H9 (cell line): ENCODE data around the gene SYT17. TPM values are rescaled to one million over a fixed set of nuclear protein-coding genes. Genes with fewer than 3 reads are reported as not detected.

ENCODE experiments used
- DNase-seq: peaks from one replicate; pipeline ENCODE4 v3.0.0-alpha.2; 2017
- H2AFZ ChIP-seq: one replicate; pipeline ENCODE4 v1.6.1; 2013; ENCODE audit warnings: mild to moderate bottlenecking, low read length, control low read depth, moderate library complexity
- H2AK5ac ChIP-seq: 2 replicates; pipeline ENCODE4 v1.6.1; 2013; ENCODE audit warnings: low read length, control low read depth, mixed read lengths; ENCODE audit not compliant: insufficient read length
- H2BK120ac ChIP-seq: one replicate; pipeline ENCODE4 v1.6.1; 2013; ENCODE audit warnings: low read depth, mild to moderate bottlenecking, low read length, control low read depth, inconsistent platforms; ENCODE audit not compliant: poor library complexity, severe bottlenecking
- H2BK12ac ChIP-seq: 2 replicates; pipeline ENCODE4 v1.6.1; 2013; ENCODE audit warnings: low read length, control low read depth, mixed read lengths, low read depth; ENCODE audit not compliant: insufficient read length
- H2BK15ac ChIP-seq: 2 replicates; pipeline ENCODE4 v1.6.1; 2013; ENCODE audit warnings: low read depth, low read length, control low read depth
- H2BK20ac ChIP-seq: one replicate; pipeline ENCODE4 v1.6.1; 2013; ENCODE audit warnings: low read depth, mild to moderate bottlenecking, low read length, control low read depth, inconsistent platforms; ENCODE audit not compliant: poor library complexity, severe bottlenecking
- H2BK5ac ChIP-seq: 2 replicates; pipeline ENCODE4 v1.6.1; 2013; ENCODE audit warnings: low read length, control low read depth, mixed read lengths; ENCODE audit not compliant: insufficient read length
- H3K14ac ChIP-seq: 2 replicates; pipeline ENCODE4 v1.6.1; 2013; ENCODE audit warnings: low read length, control low read depth; ENCODE audit not compliant: insufficient read depth
- H3K18ac ChIP-seq: 2 replicates; pipeline ENCODE4 v1.6.1; 2013; ENCODE audit warnings: low read depth, mild to moderate bottlenecking, mixed read lengths, low read length, control low read depth; ENCODE audit not compliant: insufficient read length
- H3K23ac ChIP-seq: 2 replicates; pipeline ENCODE4 v1.6.1; 2013; ENCODE audit warnings: low read length, control low read depth, mixed read lengths, low read depth; ENCODE audit not compliant: insufficient read length
- H3K23me2 ChIP-seq: 2 replicates; pipeline ENCODE4 v1.6.1; 2013; ENCODE audit warnings: low read depth, mild to moderate bottlenecking, mixed read lengths, low read length, control low read depth; ENCODE audit not compliant: insufficient read length, poor library complexity, severe bottlenecking
- H3K27ac ChIP-seq: 2 replicates; pipeline ENCODE4 v1.5.1; 2013; ENCODE audit warnings: low read length, control low read depth, mixed read lengths, low read depth; ENCODE audit not compliant: insufficient read length
- H3K27me3 ChIP-seq: 2 replicates; pipeline ENCODE4 v1.6.1; 2013; ENCODE audit warnings: low read length, control low read depth, inconsistent platforms; ENCODE audit not compliant: insufficient read depth
- H3K4ac ChIP-seq: 2 replicates; pipeline ENCODE4 v1.6.1; 2013; ENCODE audit warnings: low read depth, mild to moderate bottlenecking, control low read depth, inconsistent platforms, low read length, moderate library complexity
- H3K4me1 ChIP-seq: 2 replicates; pipeline ENCODE4 v1.6.1; 2013; ENCODE audit warnings: low read length, control low read depth, inconsistent platforms; ENCODE audit not compliant: insufficient read depth
- H3K4me2 ChIP-seq: 2 replicates; pipeline ENCODE4 v1.6.1; 2013; ENCODE audit warnings: low read length, control low read depth, mixed read lengths; ENCODE audit not compliant: insufficient read length, insufficient read depth
- H3K56ac ChIP-seq: 2 replicates; pipeline ENCODE4 v1.6.1; 2013; ENCODE audit warnings: low read depth, mild to moderate bottlenecking, mixed read lengths, low read length, control low read depth; ENCODE audit not compliant: insufficient read length
- H3K79me1 ChIP-seq: 2 replicates; pipeline ENCODE4 v1.6.1; 2013; ENCODE audit warnings: low read depth, mild to moderate bottlenecking, moderate library complexity, low read length, control low read depth, inconsistent platforms; ENCODE audit not compliant: insufficient read depth, poor library complexity, severe bottlenecking
- H3K79me2 ChIP-seq: 2 replicates; pipeline ENCODE4 v1.6.1; 2013; ENCODE audit warnings: low read length, control low read depth, inconsistent platforms; ENCODE audit not compliant: insufficient read depth
- H3K9ac ChIP-seq: 2 replicates; pipeline ENCODE4 v1.6.1; 2013; ENCODE audit warnings: low read length, control low read depth, mixed read lengths; ENCODE audit not compliant: insufficient read length; ENCODE audit errors: extremely low read depth
- H3K9me3 ChIP-seq: one replicate; pipeline ENCODE4 v1.6.1; 2013; ENCODE audit warnings: low read depth, low read length, inconsistent platforms; ENCODE audit not compliant: control insufficient read depth
- H3T11ph ChIP-seq: one replicate; pipeline ENCODE4 v1.6.1; 2013; ENCODE audit warnings: mild to moderate bottlenecking, low read length, control low read depth, inconsistent platforms
- H4K20me1 ChIP-seq: one replicate; pipeline ENCODE4 v1.6.1; 2013; ENCODE audit not compliant: control insufficient read depth, insufficient read length, insufficient read depth
- H4K5ac ChIP-seq: 2 replicates; pipeline ENCODE4 v1.6.1; 2013; ENCODE audit warnings: low read depth, mild to moderate bottlenecking, mixed read lengths, low read length, control low read depth; ENCODE audit not compliant: insufficient read length
- H4K8ac ChIP-seq: replicated peaks from 2 replicates; pipeline ENCODE4 v1.6.1; 2013; ENCODE audit warnings: low read length, control low read depth, mixed read lengths, low read depth; ENCODE audit not compliant: insufficient read length
- H4K91ac ChIP-seq: 2 replicates; pipeline ENCODE4 v1.6.1; 2013; ENCODE audit warnings: low read depth, mild to moderate bottlenecking, moderate library complexity, mixed read lengths, low read length, control low read depth; ENCODE audit not compliant: insufficient read length
- H3K27ac Mint-ChIP-seq, 3 experiments: 2 replicates in 2 of 3; 3 replicates in 1 of 3; pipeline ENCODE4 v1.8.0; 2020 to 2021; ENCODE audit warnings: mixed read lengths in 3 of 3, mild to moderate bottlenecking in 1 of 3, moderate library complexity in 1 of 3
- H3K27me3 Mint-ChIP-seq: 2 replicates; pipeline ENCODE4 v1.8.0; 2021; ENCODE audit warnings: low read depth, mild to moderate bottlenecking, moderate library complexity, mixed read lengths
- H3K36me3 Mint-ChIP-seq, 3 experiments: 2 replicates in 2 of 3; 3 replicates in 1 of 3; pipeline ENCODE4 v1.8.0; 2020 to 2021; ENCODE audit warnings: low read depth in 3 of 3, mixed read lengths in 3 of 3; ENCODE audit not compliant: insufficient read depth in 1 of 3
- H3K4me1 Mint-ChIP-seq, 2 experiments: 2 replicates each; pipeline ENCODE4 v1.8.0; 2020; ENCODE audit warnings: mixed read lengths in 2 of 2
- H3K4me3 Mint-ChIP-seq, 2 experiments: 2 replicates in 1 of 2; 3 replicates in 1 of 2; pipeline ENCODE4 v1.8.0; 2020 to 2021; ENCODE audit warnings: mild to moderate bottlenecking in 2 of 2, mixed read lengths in 2 of 2, moderate library complexity in 1 of 2
- H3K9me3 Mint-ChIP-seq, 2 experiments: 2 replicates in 1 of 2; 3 replicates in 1 of 2; pipeline ENCODE4 v1.8.0; 2020; ENCODE audit warnings: mild to moderate bottlenecking in 2 of 2, mixed read lengths in 2 of 2, moderate library complexity in 1 of 2
- WGBS: extraction: QIAGEN DNeasy Blood & Tissue Kit; methylation state at CpG from one replicate; pipeline ENCODE4 v1.1.7; 2013; ENCODE audit warnings: missing lambda C conversion rate, low lambda C conversion rate, mixed read lengths; ENCODE audit not compliant: insufficient read length; ENCODE audit errors: extremely low coverage; 5-methylcytosine and 5-hydroxymethylcytosine counted together
- total RNA-seq: library from RNA; stranded (reverse); gene quantifications from 2 replicates; pipeline ENCODE4 v1.2.1, GENCODE V29; 2021
- TF ChIP-seq, protein P1 (sequence below): fragments of 200-600 bp; sonication (generic); conservative IDR thresholded peaks from 3 replicates; pipeline ENCODE4 v1.8.0; 2021; ENCODE audit warnings: antibody characterized with exemption, mild to moderate bottlenecking

Gene SYT17
- total RNA-seq, 1 experiment from 2014 or later: 3.0 TPM

- H4K20me1 ChIP-seq: no peaks in the 10 kb centered on the region
- TF ChIP-seq, protein P1, sequence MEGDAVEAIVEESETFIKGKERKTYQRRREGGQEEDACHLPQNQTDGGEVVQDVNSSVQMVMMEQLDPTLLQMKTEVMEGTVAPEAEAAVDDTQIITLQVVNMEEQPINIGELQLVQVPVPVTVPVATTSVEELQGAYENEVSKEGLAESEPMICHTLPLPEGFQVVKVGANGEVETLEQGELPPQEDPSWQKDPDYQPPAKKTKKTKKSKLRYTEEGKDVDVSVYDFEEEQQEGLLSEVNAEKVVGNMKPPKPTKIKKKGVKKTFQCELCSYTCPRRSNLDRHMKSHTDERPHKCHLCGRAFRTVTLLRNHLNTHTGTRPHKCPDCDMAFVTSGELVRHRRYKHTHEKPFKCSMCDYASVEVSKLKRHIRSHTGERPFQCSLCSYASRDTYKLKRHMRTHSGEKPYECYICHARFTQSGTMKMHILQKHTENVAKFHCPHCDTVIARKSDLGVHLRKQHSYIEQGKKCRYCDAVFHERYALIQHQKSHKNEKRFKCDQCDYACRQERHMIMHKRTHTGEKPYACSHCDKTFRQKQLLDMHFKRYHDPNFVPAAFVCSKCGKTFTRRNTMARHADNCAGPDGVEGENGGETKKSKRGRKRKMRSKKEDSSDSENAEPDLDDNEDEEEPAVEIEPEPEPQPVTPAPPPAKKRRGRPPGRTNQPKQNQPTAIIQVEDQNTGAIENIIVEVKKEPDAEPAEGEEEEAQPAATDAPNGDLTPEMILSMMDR: no peak
- H3K9me3 ChIP-seq: no peaks in the 10 kb centered on the region
- Mint-ChIP-seq H3K9me3 (peaks cover 0 to 4% of the 10 kb centered on the region in 2 experiments; a peak in 3 of 5 replicates), H3K4me1 (peaks cover 0 to 6% of the 10 kb centered on the region in 2 experiments; a peak in 3 of 4 replicates), H3K27me3 (no peaks in the 10 kb centered on the region), H3K4me3 (no peak overlapping the region), H3K36me3 (peaks cover 0 to 2% (median 0%) of the 10 kb centered on the region in 3 experiments; a peak in 1 of 7 replicates), H3K27ac (peak overlapping the region in 1 of 3 experiments; percentile 81; a peak in 1 of 7 replicates)
- no peak overlapping the region for H4K8ac ChIP-seq
- H3K14ac ChIP-seq: no peak overlapping the region
- no peak overlapping the region for H3K27ac ChIP-seq
- no peak overlapping the region for H3T11ph ChIP-seq
- H4K5ac ChIP-seq: no peak overlapping the region
- H3K4me2 ChIP-seq: no peak overlapping the region
- no peak overlapping the region for H2AFZ ChIP-seq
- no peak overlapping the region for H2BK15ac ChIP-seq
- no peak overlapping the region for H4K91ac ChIP-seq
- H3K23me2 ChIP-seq: no peaks in the 10 kb centered on the region
- H3K23ac ChIP-seq: no peak overlapping the region
- no peak overlapping the region for H3K56ac ChIP-seq
- no peak for DNase-seq
- H3K79me2 ChIP-seq: no peaks in the 10 kb centered on the region
- no peaks in the 10 kb centered on the region for H3K79me1 ChIP-seq
- H3K18ac ChIP-seq: no peak overlapping the region
- no peak overlapping the region for H2BK20ac ChIP-seq
- no peak overlapping the region for H3K9ac ChIP-seq
- no peak overlapping the region for H2BK12ac ChIP-seq
- no peak overlapping the region for H3K4ac ChIP-seq
- no peak overlapping the region for H2BK5ac ChIP-seq
- no peak overlapping the region for H2AK5ac ChIP-seq
- H3K27me3 ChIP-seq: no peaks in the 10 kb centered on the region
- H3K4me1 ChIP-seq: no peaks in the 10 kb centered on the region
- no CpG with 5 or more reads among the region's 6 CpGs for WGBS
- H2BK120ac ChIP-seq: no peak overlapping the region
Measured at GRCh38 chr16:19196871-19197270, 28.8 kb downstream of the SYT17 start.
